A673 (cell line): Measurements from ENCODE around the gene NCAPD2. TPM values are rescaled to one million over a fixed set of nuclear protein-coding genes. Genes with fewer than 3 reads are reported as not detected.

Experiments used
- BruUV-seq: library from RNA; stranded (reverse); fragments of 400-500 nt; replicated peaks from 2 replicates; lab custom pipeline; 2021; lab: Mats Ljungman, UMichigan
- CTCF ChIA-PET: fragments of 300-600 bp; sonication (Branson Sonifier 250); formaldehyde crosslinking; loops from one replicate; lab custom pipeline; 2022; ENCODE audit warnings: antibody characterized with exemption; lab: Charles Lee
- POLR2A ChIA-PET: fragments of 300-600 bp; sonication (Branson Sonifier 250); formaldehyde crosslinking; loops from one replicate; lab custom pipeline; 2022; ENCODE audit warnings: antibody characterized with exemption; ENCODE audit not compliant: low non-redundant PET; lab: Charles Lee
- DNase-seq: peaks from one replicate; pipeline ENCODE4 v3.0.0-alpha.2; 2015; ENCODE audit warnings: low spot score
- H3K27ac ChIP-seq: fragments of 200-600 bp; sonication (generic); 2 replicates; pipeline ENCODE4 v1.5.1; 2016; ENCODE audit warnings: mixed run types, low read depth, mild to moderate bottlenecking, mixed read lengths, antibody characterized with exemption, low read length; ENCODE audit not compliant: poor library complexity, severe bottlenecking
- H3K27me3 ChIP-seq: fragments of 200-600 bp; sonication (generic); replicated peaks from 2 replicates; pipeline ENCODE4 v1.6.1; 2017; ENCODE audit warnings: mixed run types, low read depth, mild to moderate bottlenecking, mixed read lengths, antibody characterized with exemption, low read length; ENCODE audit not compliant: insufficient read depth, poor library complexity
- H3K36me3 ChIP-seq: fragments of 200-600 bp; sonication (generic); 2 replicates; pipeline ENCODE4 v1.6.1; 2016; ENCODE audit warnings: mixed run types, mild to moderate bottlenecking, mixed read lengths, antibody characterized with exemption, low read length; ENCODE audit not compliant: insufficient read depth, poor library complexity, severe bottlenecking
- H3K4me1 ChIP-seq: fragments of 200-600 bp; sonication (generic); 2 replicates; pipeline ENCODE4 v1.6.1; 2017; ENCODE audit warnings: mixed run types, mild to moderate bottlenecking, mixed read lengths, antibody characterized with exemption, low read length; ENCODE audit not compliant: insufficient read depth, poor library complexity, severe bottlenecking
- H3K4me3 ChIP-seq: fragments of 200-600 bp; sonication (generic); 2 replicates; pipeline ENCODE4 v1.5.1; 2016; ENCODE audit warnings: low read depth, mixed run types, mild to moderate bottlenecking, mixed read lengths, low read length; ENCODE audit not compliant: poor library complexity, severe bottlenecking
- H3K9me3 ChIP-seq: fragments of 200-600 bp; sonication (generic); 2 replicates; pipeline ENCODE4 v1.6.1; 2016; ENCODE audit warnings: mixed run types, low read depth, mild to moderate bottlenecking, mixed read lengths, antibody characterized with exemption, low read length; ENCODE audit not compliant: poor library complexity, severe bottlenecking
- EZH2 ChIP-seq: fragments of 200-600 bp; sonication (generic); IDR thresholded peaks from 2 replicates; pipeline ENCODE4 v1.6.1; 2017; ENCODE audit warnings: borderline replicate concordance, low read depth, mild to moderate bottlenecking, mixed read lengths, antibody characterized with exemption, low read length; ENCODE audit not compliant: poor library complexity, severe bottlenecking
- intact Hi-C: fragments of 100-400 bp; cut with micrococcal nuclease; formaldehyde crosslinking; loops from one replicate; pipeline ENCODE4 v1.10.0; 2022; ENCODE audit not compliant: unreplicated experiment
- total RNA-seq: library from RNA; stranded (reverse); gene quantifications from 2 replicates; pipeline ENCODE4 v1.2.3, GENCODE V29; 2021
- TF ChIP-seq, protein P1 (sequence below): fragments of 300-800, 200-600 bp; sonication (generic); conservative IDR thresholded peaks from 2 replicates; pipeline ENCODE4 v1.5.1; 2017; ENCODE audit warnings: low read depth, mild to moderate bottlenecking, antibody characterized with exemption, low read length, moderate library complexity, mixed read lengths

NCAPD2 gene
- total RNA-seq, 1 experiment from 2014 or later = 125 TPM

DNA sequence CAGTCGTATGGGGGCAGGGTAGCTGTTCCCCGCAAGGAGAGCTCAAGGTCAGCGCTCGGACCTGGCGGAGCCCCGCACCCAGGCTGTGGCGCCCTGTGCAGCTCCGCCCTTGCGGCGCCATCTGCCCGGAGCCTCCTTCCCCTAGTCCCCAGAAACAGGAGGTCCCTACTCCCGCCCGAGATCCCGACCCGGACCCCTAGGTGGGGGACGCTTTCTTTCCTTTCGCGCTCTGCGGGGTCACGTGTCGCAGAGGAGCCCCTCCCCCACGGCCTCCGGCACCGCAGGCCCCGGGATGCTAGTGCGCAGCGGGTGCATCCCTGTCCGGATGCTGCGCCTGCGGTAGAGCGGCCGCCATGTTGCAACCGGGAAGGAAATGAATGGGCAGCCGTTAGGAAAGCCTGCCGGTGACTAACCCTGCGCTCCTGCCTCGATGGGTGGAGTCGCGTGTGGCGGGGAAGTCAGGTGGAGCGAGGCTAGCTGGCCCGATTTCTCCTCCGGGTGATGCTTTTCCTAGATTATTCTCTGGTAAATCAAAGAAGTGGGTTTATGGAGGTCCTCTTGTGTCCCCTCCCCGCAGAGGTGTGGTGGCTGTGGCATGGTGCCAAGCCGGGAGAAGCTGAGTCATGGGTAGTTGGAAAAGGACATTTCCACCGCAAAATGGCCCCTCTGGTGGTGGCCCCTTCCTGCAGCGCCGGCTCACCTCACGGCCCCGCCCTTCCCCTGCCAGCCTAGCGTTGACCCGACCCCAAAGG is 41.2 kb downstream of the NCAPD2 start:
- CTCF ChIA-PET = no interaction called here
- Histone ChIP-seq H3K27ac (peak overlapping the region; percentile 96), H3K9me3 (no peaks in the 10 kb centered on the region), H3K36me3 (peaks cover 71% of the 10 kb centered on the region), H3K4me3 (peak overlapping the region; percentile 84), H3K27me3 (no peaks in the 10 kb centered on the region), H3K4me1 (peaks cover 49% of the 10 kb centered on the region)
- TF ChIP-seq, protein P1, sequence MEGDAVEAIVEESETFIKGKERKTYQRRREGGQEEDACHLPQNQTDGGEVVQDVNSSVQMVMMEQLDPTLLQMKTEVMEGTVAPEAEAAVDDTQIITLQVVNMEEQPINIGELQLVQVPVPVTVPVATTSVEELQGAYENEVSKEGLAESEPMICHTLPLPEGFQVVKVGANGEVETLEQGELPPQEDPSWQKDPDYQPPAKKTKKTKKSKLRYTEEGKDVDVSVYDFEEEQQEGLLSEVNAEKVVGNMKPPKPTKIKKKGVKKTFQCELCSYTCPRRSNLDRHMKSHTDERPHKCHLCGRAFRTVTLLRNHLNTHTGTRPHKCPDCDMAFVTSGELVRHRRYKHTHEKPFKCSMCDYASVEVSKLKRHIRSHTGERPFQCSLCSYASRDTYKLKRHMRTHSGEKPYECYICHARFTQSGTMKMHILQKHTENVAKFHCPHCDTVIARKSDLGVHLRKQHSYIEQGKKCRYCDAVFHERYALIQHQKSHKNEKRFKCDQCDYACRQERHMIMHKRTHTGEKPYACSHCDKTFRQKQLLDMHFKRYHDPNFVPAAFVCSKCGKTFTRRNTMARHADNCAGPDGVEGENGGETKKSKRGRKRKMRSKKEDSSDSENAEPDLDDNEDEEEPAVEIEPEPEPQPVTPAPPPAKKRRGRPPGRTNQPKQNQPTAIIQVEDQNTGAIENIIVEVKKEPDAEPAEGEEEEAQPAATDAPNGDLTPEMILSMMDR = no peak
- TF ChIP-seq EZH2 = no peak
- intact Hi-C loops = loop anchor here (5.0 kb wide), 1 partner anchor 213 kb away; no protein-coding TSS in a partner anchor
- peak; percentile 81 for DNase-seq
- BruUV-seq = no TSS peak
- POLR2A ChIA-PET = interaction anchor here (0.6 to 0.7 kb wide), 2 partner anchors 33 to 153 kb away, joined by 3 read pairs; partner anchors contain the start of gene NOP2

DNA sequence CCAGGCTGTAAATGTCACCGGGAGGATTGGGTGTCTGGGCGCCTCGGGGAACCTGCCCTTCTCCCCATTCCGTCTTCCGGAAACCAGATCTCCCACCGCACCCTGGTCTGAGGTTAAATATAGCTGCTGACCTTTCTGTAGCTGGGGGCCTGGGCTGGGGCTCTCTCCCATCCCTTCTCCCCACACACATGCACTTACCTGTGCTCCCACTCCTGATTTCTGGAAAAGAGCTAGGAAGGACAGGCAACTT is 41.7 kb downstream of the NCAPD2 start:
- DNase-seq = no peak
- TF ChIP-seq, protein P1 = no peak
- TF ChIP-seq EZH2 = no peak
- ChIA-PET CTCF (no interaction called here), POLR2A (interaction anchor here (0.7 kb wide), 1 partner anchor 32 kb away, joined by 3 read pairs; the partner anchor contains the start of gene NOP2)
- no peaks in the 10 kb centered on the region for H3K9me3 ChIP-seq
- H3K27ac ChIP-seq = peak overlapping the region; percentile 96
- H3K4me3 ChIP-seq = peak overlapping the region; percentile 84
- intact Hi-C loops = loop anchor here (5.0 kb wide), 1 partner anchor 213 kb away; no protein-coding TSS in a partner anchor
- H3K4me1 ChIP-seq = peaks cover 53% of the 10 kb centered on the region
- peaks cover 66% of the 10 kb centered on the region for H3K36me3 ChIP-seq
- H3K27me3 ChIP-seq = no peaks in the 10 kb centered on the region
- BruUV-seq = no TSS peak

- Histone ChIP-seq H3K4me1 (peaks cover 59% of the 10 kb centered on the region), H3K27me3 (no peaks in the 10 kb centered on the region), H3K9me3 (no peaks in the 10 kb centered on the region), H3K27ac (peak overlapping the region; percentile 96), H3K36me3 (peaks cover 61% of the 10 kb centered on the region), H3K4me3 (peak overlapping the region; percentile 84)
- TF ChIP-seq, protein P1 = no peak
- no peak for TF ChIP-seq EZH2
- BruUV-seq = no TSS peak
- intact Hi-C loops = loop anchor here (5.0 kb wide), 1 partner anchor 214 kb away; no protein-coding TSS in a partner anchor
- ChIA-PET POLR2A (interaction anchor here (0.6 to 0.7 kb wide), 3 partner anchors 32 to 341 kb away, joined by 3 to 8 read pairs (median 4); partner anchors contain the start of gene NOP2), CTCF (no interaction called here)
- DNase-seq = no peak
Measured at GRCh38 chr12:6535960-6536847, 42.3 kb downstream of the NCAPD2 start.
